Activated naive CD4-positive, alpha-beta T cell (primary cell): ENCODE measurements around the gene MAN1C1.

ENCODE experiments used
- DNase-seq, 4 experiments: peaks; one replicate each; lab custom pipeline; 2025; lab: John Stamatoyannopoulos, UW

Gene MAN1C1

DNA sequence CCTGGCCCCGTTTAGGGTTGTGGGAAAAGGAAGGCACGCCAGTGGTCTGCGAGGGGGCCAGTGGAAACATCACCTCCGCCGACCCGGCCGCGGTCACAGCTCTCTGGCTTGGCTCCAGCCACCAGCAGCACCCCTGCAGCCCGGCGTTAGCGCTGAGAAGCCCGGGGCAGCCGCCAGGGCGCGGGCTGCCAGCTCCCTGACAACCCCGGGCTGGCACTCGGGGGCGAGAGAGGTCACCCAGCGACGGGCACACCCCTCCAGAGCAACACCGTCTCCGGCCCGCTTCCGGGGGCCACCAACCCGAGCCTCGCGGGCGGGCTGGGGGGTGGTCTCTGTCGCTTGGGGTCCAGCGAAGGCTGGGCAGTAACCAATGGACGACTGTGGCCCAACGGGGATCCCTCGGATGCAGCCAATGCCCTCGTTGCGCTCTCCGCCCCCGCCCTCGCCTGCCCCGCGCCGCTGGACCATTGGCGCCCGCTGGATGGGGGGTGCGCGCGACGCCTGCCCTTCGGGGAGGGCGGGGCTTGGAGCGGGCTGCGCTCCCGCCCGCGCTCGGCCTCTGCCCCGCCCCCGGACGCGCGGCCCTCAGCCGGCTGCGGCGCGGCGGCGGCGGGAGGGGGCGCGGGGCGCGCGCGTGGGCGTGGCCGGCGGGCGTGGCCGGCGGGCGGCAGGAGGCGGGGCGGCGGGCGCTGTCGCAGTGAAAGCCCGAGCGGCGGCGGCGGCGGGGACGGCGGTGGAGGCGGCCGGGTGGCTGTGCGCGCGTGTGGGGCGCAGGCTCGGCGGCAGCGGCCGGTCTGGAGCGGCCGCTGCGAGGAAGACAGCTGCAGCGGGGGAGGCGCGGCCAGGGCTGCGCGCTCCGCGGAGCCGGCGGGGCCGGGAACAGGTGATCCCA lies at the start of gene MAN1C1:
Gene MAN1C1, plus strand, starts transcription at position 697 of the 892 bp plus-strand sequence. CDS start 1,007 bp downstream, outside the sequence.
- peak in 3 of 4 experiments; percentile 41 to 83 (median 67) for DNase-seq

DNA sequence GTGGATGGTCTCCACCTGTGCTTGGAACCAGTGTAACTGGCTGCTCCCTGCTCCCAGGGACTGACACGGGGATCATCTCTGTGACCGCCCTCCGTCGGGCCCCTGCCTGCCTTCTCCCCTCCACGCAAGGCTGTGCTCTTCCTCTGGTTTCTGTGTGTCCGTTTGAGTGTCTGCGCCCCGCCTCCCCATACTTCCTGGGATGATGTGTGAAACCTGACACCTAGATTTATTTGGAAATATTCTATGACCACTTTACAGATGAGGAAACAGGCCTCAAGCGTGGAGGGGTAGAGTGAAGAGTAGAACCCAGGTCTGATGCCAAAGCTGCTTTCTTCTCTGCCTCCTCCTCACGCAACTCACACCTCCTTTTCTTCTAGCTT lies 48.9 kb upstream of the MAN1C1 start:
- DNase-seq: no peak

DNA sequence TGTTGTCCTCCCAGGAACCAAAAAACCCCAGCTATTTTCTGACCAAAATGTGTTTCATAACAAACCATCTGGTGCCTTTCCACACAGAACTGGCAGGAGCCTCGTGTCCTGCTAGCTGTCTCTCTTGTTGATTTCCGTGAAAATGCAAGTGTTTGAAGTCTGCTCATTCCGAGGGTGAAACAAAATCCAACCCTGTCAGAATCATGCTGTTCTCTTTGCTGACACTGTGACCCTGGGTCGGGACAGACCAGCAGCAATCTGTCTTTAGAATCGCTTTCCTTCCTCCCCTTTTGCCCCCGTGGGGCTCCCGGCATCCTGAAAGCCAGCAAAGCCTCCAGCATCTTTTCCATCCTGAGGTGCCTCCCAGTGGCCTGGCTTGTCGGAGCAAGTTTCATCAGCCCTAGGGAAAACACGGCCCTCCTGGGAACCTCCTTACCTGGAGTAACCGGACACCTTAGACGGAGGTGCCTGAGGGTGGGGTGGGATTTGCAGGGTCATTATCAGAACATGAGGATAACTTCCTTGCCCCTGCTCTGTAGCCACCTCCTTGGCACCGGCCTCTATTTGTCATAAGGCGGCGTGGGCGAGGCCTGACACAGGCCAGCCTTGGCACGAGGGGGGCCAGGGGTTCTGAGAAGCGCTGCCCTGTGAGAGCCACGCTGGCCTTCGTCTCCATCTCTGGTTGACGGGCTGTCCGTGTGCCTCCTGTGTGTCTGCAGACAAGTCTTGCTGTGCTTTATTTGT lies 48.3 kb upstream of the MAN1C1 start:
- DNase-seq: no peak

DNA sequence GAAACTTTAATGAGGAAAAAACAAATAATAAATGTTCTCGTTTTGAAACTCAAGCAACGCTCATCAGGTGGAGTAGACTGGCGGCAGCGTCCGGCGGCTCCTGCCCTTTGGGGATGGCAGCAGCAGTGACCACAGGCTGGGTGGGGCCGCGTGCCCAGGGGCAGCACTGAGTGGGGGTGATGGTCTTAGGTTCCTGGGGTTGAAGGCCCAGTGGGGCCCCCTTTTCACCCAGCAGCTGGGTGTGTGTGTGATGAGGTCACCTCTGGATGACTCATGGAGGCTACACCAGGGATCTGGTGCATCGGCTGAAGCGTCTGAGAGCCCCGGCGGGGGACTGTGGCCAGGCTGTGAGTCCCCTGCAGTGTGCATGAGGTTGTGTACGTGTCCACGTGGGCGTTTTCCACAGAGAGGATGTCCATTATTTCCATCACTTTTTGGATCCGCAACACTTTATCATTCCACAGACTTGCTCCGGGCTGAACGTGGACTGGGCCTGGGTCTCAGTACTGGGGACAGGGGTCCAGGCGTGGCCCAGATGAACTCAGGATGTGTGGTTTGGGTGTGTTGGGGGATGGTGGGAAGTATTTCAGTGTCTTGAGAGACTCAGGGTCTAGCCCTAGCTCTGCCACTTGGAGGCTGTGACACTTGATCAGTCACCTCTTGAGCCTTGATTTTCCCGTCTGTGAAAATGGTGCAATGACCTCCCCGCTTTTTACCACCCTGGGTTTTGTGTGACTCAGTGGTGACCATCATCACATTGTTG lies 47.6 kb upstream of the MAN1C1 start:
- no peak for DNase-seq

DNA sequence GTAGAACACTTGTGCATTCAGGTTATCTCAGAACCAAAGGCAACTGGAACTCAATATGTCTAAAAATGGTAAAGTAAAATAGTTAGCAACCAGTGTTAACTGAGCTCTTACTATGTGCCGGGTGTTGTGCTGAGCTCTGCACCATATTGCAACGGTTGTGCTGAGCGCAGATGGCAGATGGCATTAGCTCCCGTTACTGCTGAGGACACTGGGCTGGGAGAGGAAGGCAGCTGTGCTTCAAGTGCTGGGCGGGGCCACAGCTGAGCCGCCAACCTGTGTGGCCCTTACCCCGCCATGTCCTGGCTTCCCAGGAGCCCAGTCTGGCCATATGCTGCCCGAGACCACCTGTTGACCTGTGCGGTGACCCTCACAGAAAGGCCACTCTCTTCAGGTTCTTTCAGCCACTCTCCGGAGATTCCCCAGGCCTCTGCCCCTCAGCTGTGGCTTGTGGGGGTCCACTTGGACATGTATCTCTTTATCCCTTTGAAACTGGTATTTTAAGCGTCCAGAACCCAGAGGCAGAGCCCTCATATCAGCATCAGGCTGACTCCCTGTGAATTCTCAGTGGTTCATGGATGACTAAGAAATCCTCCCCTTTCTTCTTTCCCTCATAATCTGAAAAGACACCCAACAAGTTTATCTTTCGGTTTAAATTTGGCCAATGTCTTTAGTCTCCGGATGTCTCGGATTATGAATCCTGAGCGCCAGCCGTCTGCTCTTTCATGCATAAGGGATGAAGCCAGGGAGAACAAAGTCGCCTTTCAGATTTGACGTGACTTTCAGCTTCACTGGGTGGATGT lies 46.8 kb upstream of the MAN1C1 start:
- no peak for DNase-seq

DNA sequence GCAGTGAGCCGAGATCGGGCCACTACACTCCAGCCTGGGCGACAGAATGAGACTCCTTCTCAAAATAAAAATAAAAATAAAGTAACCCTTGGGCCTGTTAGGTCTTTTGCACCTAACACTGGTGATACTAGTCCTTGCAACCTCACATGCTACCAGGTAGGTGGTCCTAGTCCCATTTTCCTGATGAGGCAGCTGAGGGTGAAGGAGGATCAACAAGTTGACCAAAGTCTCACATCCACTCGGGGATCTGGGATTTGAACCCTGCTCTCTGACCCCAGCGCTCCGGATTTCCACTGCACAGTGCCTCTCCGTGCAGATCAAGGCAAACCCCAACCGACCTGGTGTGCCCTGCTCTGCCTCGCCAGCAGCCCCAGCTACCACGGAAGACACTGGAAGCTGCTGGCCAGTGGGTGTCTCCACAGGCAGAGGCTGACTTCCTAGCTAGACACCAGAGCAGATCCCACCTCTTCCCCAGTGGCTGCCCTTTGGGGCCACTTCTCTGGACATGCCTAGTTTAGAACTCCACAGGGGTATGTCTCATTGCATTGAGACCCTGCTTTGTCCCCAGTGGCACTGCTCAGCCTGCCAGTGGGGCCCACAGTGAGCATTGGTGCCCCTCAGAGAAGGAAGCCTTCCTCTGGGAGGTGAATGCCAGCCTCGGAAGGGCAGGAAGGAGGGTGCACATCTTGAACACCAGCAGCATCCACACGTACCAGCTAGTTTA lies 45.6 kb upstream of the MAN1C1 start:
- no peak for DNase-seq

DNA sequence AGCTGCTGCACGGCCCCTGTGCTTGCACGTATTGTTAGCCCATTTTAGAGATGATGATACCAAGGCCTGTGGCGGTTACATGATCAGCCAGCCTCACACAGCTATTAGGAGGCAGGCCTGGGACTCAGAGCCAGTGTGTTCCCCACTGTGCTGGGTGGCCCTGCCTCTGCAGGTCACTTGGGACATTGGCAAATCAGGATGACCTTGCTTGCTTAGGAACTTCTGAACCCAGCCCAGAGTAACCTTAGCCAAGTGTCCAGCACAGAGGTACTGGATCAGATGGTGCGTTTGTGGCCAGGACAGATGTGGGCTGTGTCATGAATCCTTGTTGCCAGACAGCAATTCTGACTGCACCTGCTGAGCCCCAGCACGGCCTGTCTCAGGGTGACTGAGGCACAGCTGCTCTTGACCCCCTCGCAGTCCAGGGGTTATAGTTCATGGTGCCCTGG lies 45.0 kb upstream of the MAN1C1 start:
- DNase-seq: no peak

DNA sequence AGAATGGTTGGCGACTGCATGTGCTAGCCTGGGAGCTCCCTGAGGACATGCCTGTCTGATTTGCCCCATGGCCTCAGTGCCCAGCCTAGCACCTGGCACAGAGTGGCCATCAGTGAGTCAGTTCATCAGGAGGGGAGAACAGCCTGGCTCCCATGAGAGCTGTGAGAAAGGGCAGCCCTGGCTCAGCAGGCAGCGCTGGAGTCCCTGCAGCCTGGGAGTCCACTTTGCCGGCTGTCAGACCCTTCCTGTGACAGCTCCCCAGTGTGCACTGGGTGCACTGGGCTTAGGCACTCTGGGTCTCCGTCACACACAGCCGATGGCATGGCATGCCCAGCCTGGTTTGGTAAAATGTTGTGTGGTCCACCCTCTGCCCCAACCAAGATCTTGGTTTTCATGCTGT lies 44.5 kb upstream of the MAN1C1 start:
- no peak for DNase-seq

DNA sequence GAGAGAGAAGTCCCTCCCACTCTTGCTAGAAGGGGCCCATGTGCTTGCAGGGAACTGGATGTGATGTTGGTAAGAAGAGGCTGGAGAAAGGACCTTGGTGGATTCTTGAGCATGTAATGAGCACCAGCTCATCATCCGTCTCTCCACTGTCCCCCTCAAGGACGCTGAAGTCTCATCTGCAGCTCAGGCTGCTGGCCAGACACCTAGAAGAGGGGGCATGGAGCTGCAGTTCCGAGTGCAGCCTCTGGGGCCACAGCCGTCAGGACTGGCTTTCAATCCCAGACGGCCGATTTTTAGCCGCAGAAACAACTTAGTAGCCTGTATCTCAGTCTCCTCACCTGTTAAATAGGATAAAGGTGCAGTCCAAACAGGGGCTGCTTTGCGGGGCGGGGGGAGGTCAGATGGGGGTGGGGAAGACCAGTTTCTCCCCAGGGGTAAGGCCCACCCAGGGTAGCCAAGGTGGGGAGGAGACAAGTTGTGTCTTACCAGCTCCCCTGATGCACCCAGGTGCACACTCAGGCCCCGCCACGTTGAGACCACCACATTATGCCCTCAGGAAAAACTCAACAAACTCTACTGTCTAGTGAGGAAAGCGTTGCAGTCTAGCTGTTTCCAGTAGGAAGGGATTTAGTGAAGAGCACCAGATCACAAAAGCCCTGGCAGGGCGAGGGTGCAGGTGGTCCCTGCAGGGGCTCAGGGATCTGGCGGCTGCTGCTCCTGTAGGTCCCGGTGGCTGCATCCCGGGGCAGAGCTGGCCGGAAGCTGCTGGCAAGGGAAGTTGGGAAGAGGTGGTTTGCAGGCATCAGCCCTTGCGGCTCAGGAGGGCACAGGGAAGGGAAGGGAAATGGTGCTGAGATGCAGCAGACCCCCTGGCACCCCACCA lies 43.6 kb upstream of the MAN1C1 start:
- peak in 3 of 4 experiments; percentile 14 to 44 (median 22) for DNase-seq

DNA sequence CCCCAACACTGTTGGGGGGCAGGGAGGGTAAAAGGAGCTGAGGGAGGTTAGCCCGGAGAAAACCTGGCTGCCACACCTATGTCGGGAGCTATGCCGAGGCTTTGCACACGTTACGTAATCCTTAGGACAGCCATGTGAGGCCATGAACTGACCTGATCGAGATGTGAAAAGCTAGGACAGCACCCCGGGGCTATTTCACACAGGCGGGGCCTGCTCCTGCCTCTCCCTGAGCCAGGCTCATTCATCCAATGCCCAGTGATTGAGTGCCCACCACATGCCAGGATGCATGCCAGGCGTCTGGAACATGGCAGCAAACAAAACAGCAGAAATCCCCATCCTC lies 43.0 kb upstream of the MAN1C1 start:
- no peak for DNase-seq

DNA sequence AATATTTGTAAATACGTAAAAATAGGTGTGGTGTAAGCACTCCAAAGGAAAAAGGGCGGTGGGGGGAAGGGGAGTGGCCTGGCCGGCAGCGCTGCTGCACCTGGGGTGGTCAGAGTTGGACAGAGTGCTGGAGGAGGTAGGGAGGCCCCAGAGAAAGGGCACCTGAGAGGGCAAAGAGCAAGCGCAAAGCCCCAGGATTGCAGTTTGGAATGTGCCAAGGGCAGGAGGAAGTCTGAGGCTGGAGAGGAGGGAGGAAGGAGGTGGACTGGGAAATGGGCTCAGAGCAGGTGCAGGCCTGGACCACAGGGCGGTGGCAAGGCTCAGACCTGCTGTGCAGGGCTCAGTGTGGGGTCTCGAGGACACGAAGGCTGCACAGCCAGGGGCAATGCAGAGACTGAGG lies 42.6 kb upstream of the MAN1C1 start:
- DNase-seq: no peak

DNA sequence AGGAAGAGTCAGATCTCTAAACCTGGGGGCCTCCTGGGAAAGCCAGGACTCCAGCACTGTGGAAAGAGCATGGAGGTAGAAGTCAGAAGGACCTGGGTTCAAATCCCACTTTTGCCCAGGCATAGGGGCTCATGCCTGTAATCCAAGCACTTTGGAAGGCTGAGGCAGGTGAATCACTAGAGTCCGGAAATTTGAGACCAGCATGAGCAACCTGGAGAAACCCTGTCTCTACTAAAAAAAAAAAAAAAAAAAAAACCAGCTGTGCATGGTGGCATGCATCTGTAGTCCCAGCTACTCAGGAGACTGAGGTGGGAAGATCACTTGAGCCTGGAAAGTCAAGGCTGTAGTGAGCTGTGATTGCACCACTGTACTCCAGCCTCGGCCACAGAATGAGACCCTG lies 41.4 kb upstream of the MAN1C1 start:
- DNase-seq: no peak

DNA sequence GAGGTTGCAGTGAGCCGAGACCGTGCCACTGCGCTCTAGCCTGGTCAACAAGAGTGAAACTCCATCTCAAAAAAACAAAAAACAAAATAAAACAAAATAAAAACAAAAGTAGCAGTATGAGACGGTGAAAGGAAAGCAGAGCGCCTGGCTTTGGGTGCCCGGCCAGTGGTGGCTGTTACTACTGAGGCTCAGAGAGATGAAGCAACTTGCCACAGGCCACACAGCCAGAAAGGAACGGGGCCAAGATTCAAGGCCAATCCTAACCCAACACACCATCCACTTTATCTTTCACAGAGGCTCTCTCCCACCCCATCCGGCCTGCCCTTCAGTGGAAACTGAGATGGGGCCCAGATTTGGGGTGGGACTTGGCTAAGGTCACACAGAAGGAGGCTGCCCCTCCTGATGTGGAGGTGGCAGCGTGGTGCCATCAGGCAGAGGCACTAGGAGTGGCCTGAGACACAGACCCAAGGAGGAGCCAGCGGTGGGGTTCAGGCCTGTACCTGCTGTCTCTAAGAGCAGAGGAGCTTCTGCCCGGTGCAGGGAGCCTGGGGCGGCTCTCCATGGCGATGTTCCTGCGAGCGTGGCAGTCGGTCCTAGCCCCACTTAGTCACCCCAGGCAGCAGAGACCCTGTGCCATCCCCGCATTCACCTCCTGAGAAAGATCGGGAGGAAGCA lies 40.0 kb upstream of the MAN1C1 start:
- DNase-seq: no peak

DNA sequence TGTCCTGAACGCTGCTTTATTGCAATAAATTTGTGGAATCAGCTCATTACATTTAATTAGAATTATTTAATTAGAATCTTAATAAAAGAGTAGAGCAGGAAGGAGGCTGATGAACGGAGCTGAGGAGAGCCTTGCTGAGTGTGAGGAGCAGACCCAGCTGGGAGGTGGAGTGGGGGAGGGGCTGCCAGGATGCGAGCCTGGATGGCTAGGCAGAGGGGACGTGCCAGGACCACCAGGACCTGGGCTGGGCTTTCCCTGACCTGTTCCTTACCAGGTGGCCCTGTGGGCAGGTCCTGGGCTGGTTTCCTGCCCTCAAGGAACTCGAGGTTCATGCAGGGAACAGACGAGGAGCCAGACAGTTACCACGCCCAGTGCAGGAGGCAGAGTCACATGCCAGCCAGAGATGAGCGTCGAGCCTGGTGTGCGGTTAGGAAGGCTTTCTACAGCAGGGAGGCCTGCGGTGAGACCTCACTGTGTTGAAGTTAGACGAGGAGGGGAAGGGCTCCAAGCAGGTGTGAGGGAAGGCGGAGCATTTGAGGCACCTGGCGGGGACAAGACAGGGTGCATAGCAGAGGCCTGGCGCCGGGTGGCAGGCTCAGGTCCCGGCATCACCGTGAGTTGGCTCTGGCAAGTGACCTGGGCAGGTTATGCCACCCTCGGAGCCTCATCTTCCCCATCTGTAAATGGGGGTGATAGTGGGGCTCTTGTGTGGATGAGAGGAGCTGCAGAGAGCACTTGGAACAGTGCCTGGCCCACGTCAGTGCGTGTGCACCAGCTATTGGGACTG lies 39.3 kb upstream of the MAN1C1 start:
- DNase-seq: no peak

DNA sequence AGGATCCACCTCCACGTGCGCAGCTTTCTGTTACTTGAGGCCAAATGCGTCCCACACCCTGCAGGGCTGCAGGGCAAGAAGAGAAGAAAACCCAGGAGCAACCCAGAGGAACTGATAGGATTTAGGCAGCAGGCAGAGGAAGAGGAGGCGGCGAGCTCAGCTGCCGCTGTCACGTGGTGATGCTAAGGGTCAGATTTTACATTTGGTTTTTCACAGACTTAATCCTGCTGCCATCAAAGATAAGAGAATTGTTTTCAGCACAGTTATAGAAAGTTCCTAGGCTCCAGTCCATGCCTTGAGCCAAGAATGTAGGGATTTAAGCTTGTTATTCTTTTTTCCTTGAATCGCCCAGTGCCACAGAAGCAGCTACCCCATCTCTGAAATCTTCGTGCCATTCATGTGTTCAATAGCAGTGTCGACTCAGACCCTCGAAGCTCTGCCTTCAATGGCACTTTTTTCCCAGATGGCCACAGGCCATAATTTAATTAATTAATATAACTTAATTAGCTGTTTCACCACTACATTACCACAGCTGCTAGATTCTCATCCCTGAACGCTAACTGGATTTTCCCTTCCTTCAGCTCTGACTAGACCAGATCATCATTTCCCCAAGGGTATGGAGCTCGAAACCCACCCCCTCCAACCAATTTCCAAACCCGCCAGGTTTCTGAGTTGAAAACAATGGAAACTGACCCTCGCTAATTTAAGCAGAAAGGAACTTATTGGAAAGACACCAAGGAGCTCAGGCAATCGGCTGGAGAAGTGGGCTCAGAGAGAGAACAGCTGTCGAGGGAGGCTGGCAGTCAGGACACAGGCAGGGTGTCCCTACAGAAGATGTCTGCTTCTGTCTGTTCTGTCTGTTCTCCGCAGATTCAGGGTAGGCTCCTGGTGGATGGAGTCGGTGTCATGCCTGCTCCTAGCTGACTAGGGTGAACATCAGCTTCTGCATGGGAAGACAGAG lies 37.0 kb upstream of the MAN1C1 start:
- DNase-seq: no peak

DNA sequence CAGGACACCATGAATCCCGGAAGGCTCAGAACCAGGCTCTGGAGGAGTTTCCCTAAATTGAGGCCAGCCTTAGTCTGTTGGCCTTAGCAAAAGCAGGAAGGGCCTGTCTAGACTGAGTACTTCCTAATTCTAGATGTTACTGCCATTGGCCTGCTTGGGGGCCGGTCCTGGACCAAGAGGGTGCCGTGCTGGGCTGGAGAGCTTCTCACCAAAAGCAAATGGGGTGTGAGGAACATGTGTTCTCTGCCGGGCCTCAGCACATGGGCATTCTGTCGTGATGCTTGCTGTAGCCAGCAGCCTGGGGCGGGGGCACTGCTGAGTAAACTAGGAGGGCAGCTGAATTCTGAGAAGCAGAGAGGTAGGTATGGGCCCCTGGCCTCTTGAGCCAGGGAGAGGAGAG lies 35.7 kb upstream of the MAN1C1 start:
- DNase-seq: no peak

DNA sequence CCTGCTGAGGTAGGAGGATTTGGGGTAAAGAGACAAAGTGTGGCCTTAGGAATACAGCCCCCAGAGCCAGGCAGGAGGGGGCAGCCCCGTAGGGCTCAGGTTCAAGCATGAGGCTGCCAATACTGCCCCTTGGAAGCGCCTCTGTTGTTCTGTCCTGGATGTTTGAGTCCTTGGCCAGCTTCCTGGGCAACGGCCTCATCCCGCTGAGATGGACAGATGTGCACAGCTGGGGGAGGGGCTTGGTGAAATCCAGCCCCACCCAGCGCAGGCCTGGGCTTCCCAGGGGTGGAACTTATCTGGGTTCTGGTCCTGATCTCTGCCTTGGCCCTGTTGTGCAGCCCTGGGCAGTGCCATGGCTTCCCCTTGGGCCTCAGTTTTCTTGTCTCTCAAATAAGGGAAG lies 34.8 kb upstream of the MAN1C1 start:
- no peak for DNase-seq
